Astrocyte (in vitro differentiated cells and primary cell): ENCODE data around the gene LMO7.

ENCODE experiments used
- EZH2 ChIP-seq: IDR thresholded peaks from 2 replicates; pipeline ENCODE4 v1.6.1; 2012; ENCODE audit warnings: mild to moderate bottlenecking, low read length, inconsistent platforms; ENCODE audit not compliant: insufficient read depth
- TF ChIP-seq, protein P1 (sequence below): IDR thresholded peaks from 2 replicates; pipeline ENCODE4 v1.5.1; 2011; ENCODE audit warnings: low read depth, mild to moderate bottlenecking, inconsistent platforms, low read length, moderate library complexity; ENCODE audit not compliant: insufficient read depth

DNA sequence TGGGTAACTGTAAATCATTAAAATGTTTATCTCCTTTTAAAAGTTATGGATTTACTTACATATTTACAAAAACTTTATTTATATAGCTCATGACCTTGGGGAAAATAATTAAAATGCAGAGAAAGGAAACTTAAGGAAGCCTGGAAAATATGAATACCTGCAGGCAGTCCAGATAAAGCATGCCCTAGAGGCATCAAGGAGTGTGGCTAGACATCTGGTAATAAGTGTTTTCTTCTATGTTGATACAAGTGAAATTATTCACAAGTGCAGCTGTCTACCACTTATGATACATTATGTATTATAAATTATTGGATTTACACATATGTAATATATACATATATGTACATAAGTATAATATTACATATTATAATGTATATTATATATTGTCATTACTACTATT, 207.9 kb downstream of the LMO7 start:
- TF ChIP-seq EZH2, result no peak
- TF ChIP-seq, protein P1, sequence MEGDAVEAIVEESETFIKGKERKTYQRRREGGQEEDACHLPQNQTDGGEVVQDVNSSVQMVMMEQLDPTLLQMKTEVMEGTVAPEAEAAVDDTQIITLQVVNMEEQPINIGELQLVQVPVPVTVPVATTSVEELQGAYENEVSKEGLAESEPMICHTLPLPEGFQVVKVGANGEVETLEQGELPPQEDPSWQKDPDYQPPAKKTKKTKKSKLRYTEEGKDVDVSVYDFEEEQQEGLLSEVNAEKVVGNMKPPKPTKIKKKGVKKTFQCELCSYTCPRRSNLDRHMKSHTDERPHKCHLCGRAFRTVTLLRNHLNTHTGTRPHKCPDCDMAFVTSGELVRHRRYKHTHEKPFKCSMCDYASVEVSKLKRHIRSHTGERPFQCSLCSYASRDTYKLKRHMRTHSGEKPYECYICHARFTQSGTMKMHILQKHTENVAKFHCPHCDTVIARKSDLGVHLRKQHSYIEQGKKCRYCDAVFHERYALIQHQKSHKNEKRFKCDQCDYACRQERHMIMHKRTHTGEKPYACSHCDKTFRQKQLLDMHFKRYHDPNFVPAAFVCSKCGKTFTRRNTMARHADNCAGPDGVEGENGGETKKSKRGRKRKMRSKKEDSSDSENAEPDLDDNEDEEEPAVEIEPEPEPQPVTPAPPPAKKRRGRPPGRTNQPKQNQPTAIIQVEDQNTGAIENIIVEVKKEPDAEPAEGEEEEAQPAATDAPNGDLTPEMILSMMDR, result no peak
